LNCAP (cell line): Measurements from ENCODE around the gene SYT7.
A peak's percentile ranks its signal among the peaks of the same experiment; 100 is the strongest.

Source experiments
- TF ChIP-seq, protein P1 (sequence below): fragments of 450-650 bp; IDR thresholded peaks from 2 replicates; pipeline ENCODE4 v1.5.1; 2017; ENCODE audit warnings: mild to moderate bottlenecking

The SYT7 gene, protein sequence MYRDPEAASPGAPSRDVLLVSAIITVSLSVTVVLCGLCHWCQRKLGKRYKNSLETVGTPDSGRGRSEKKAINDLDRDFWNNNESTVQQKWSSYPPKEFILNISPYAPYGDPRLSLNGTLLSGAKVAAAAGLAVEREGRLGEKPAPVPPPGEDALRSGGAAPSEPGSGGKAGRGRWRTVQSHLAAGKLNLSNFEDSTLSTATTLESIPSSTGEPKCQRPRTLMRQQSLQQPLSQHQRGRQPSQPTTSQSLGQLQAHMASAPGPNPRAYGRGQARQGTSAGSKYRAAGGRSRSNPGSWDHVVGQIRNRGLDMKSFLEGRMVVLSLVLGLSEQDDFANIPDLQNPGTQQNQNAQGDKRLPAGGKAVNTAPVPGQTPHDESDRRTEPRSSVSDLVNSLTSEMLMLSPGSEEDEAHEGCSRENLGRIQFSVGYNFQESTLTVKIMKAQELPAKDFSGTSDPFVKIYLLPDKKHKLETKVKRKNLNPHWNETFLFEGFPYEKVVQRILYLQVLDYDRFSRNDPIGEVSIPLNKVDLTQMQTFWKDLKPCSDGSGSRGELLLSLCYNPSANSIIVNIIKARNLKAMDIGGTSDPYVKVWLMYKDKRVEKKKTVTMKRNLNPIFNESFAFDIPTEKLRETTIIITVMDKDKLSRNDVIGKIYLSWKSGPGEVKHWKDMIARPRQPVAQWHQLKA

DNA sequence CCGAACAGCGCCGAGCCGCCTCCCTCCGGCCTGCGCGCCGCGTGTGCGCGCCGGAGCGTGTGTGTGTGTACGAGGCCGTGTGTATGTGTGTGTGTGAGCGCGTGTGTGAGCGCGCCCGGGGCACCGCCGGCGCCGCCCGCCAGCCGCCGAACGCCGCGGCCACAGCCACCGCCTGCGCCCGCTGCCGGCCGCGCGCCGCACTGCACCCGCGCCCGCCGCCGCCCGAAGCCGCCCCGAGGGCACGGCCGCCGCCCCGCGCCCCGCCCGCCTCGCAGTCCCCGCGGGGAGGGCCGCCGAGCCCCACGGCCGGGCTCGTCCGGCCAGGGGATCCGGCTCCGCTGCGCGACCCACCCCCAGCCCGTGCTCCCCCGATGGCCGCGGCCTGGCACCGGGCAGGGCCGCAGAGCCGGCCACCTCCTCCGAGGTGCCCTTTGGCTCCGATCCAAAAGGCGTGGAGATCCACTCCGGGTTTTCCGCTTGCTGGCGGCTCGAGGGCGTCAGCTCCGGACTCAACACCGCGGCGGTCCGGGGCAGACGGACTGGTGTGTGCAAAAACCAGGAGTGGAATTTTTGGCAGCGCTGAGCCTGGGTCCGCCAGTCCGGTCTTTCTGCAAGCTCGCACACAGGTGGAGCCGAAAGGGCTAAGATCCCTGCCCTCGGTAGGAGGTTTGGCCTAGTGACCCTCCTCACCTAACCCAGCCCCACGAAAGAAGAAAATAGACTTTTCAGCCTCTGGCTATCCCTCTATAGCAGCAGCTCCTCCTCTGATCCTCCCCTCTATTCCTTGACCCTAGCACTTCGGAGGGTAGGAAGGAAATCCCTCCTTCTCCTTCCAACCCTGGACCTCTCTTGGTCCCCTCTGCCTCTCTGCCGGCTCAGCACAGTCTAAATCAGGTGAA lies at the start of gene SYT7:
Gene SYT7 (minus strand): TSS at position 47 of the 899 bp plus-strand sequence. CDS start 256 bp downstream, outside the sequence.
- TF ChIP-seq, protein P1, sequence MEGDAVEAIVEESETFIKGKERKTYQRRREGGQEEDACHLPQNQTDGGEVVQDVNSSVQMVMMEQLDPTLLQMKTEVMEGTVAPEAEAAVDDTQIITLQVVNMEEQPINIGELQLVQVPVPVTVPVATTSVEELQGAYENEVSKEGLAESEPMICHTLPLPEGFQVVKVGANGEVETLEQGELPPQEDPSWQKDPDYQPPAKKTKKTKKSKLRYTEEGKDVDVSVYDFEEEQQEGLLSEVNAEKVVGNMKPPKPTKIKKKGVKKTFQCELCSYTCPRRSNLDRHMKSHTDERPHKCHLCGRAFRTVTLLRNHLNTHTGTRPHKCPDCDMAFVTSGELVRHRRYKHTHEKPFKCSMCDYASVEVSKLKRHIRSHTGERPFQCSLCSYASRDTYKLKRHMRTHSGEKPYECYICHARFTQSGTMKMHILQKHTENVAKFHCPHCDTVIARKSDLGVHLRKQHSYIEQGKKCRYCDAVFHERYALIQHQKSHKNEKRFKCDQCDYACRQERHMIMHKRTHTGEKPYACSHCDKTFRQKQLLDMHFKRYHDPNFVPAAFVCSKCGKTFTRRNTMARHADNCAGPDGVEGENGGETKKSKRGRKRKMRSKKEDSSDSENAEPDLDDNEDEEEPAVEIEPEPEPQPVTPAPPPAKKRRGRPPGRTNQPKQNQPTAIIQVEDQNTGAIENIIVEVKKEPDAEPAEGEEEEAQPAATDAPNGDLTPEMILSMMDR: peak; percentile 68

GRCh38 chr11:61630089-61630488 lies 49.2 kb upstream of the SYT7 start:
- TF ChIP-seq, protein P1: no peak

DNA sequence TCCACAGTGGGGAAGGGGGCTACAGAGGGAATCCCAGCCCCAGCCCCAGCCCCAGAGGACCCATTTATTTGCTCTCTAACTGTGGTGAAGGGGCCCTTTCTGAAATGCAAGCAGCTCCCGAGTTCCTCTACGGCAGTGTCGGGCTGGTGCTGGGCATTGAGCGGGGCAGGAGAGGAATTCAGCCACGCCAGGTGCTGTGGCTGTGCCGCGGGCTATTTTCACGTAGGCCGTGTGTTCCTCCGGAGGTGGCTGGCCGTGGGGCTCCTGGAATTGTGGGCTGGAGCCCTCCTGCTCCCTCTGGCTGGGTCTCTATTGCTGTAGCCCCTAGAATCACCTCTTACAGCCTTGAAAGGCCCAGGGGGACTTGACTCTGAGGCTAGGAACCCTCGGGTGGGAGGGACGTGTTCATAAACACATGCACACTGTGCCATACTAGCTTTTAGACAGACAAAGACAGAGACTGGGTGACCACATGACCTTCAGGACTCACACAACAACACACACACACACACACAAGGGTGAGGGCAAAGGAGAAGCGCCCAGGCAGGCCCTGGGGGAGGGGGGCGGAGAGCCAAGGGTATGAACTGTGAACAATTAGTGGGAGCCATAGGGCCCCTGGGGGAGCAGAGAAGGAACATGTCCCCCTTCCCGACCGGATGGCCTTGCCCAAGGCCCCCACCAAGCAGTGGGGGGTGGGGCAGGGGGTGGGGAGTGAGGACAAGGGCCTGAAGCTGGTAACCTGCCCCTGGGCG lies 48.4 kb upstream of the SYT7 start:
- TF ChIP-seq, protein P1: no peak

- TF ChIP-seq, protein P1: no peak
These were observed 47.7 kb upstream of the SYT7 start for GRCh38 chr11:61628662-61628970.

DNA sequence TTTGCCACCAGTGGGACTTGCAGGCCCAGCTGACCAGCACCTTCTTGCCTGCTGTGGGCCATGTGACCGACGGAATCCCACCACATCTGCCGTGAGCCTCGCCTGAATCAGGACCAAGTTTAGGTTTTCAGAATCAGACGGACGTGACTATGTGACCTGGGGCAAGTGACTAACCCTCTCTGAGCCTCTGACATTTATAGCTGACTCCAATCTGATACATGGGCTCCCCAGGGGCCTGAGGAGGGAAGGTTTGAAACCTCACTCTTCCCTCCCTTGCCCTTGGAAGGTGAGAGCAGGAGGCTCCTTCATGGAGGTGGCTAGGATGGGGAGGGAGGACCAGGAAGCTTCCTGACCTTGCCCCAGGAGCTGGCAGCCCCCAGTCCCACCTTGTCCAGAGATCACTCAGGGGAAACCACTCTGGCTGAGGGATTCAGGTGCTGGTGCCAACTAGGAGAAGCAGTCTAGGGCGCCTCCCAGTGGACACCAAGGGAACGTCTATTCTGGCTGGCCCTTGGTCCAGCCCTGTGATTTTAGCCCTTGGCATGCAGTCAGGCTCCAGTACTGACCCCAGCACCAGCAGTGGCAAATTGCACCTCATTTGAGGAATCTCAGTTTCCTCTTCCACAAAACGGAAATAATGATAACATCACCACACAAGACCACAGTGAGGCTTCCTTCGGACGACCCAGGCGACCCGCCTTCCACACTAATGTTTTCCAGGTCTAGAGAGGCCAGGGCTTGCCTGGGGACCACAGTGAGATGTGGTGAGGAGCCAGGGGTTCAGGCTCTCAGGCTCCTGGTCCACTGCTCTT lies 47.2 kb upstream of the SYT7 start:
- TF ChIP-seq, protein P1: peak; percentile 84

DNA sequence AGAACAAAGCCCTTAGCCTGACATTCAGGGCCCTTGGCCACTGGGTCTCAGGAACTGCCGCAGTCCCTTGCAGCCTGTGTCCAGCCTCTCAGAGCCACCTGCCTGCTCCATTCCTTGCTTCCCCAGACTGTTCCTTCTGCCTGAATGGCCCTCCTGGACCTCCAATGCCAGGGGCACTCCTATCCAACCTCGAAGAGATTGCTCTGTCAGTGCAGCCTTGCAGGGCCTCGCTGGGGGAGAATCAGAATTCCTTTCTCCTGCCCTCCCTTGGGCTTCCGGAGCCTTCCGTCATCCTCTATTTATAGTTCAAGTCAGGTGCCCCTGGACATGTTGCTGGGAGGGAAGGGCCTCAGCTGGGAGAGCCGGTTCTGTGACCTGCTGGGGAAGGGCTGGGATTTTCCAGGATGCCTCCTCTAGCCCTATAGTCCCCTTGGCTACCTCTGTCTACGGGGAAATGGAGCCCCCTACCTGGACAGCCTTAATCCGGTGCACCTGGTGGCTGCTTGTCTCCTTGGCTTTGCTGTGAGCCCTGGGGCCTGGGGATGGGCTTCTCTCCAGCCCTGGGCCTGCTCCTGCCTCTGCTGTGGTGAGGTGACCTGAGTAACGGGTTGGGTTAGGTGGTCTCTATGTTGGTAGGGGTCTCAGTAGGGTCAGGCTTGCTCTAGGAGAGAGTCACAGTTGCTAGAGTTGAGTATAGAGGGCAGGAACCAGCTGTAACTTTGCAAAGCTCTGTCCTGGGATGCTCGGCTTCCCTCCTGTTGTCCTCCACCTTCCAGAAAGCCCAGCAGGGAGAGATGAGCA lies 45.9 kb upstream of the SYT7 start:
- TF ChIP-seq, protein P1: no peak
